ENCODE data around the gene PCED1B.
"Not testable (repeated sequence)": the region's sequence is repeated elsewhere in the genome, so short reads cannot be mapped to it uniquely, and the experiment has no call there.

The PCED1B gene

GRCh38 chr12:47214001-47214619, 134.7 kb downstream of the PCED1B start:
- no peak for DNase-seq

GRCh38 chr12:47214771-47215170, 135.3 kb downstream of the PCED1B start:
- no peak for DNase-seq

DNA sequence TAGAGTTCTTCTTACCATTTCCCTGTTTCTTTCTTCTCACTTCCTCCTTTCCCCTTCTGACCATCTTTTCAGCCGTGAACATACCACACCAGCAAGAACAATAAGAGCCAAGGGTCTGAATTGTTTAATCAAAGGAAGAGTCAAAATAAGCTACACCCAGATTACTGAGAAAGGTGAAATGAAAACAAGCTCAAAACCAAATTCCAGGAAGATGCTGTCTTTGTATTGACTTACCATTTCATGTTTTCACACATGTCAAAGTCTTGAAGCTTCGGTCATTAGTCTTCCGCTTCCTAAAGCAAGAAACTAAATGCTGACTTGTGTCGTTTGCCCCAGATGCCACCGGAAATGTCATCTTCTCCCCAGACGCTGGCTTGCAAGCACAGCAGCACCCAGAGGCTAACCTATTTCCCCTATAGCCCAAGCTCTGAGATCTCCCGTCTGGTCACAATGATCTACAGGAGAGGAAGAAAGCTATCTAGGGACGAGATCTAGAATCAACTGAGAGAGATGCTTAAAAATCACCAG, 136.8 kb downstream of the PCED1B start:
- peak; percentile 63 to 73 (median 70) for DNase-seq

GRCh38 chr12:47217595-47217869, 138.1 kb downstream of the PCED1B start:
- not testable (repeated sequence) for DNase-seq

DNA sequence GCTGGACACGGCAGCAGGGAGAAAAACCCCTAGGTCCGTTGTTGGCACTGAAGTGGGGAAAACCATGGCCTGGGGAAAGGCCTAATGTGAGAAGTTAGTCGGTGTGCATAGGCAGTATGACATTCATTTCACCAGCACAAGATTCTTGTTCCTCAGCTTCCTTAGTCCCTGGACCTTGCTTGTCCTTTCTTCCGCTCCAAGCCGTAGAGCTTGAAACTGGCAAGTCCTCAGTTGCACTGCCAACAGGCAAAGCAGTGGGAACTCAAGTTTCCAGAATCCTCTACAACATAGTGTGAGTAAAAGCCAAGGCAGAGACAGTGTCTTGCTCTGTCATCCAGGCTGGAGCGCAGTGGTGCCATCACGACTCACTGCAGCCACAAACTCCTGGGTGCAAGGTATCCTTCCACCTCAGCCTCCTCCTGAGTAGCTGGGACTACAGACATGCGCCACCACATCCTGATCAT, 138.8 kb downstream of the PCED1B start:
- peak in 1 of 3 donors; percentile 27 for DNase-seq

GRCh38 chr12:47219243-47219642, 139.8 kb downstream of the PCED1B start:
- DNase-seq = no peak

DNA sequence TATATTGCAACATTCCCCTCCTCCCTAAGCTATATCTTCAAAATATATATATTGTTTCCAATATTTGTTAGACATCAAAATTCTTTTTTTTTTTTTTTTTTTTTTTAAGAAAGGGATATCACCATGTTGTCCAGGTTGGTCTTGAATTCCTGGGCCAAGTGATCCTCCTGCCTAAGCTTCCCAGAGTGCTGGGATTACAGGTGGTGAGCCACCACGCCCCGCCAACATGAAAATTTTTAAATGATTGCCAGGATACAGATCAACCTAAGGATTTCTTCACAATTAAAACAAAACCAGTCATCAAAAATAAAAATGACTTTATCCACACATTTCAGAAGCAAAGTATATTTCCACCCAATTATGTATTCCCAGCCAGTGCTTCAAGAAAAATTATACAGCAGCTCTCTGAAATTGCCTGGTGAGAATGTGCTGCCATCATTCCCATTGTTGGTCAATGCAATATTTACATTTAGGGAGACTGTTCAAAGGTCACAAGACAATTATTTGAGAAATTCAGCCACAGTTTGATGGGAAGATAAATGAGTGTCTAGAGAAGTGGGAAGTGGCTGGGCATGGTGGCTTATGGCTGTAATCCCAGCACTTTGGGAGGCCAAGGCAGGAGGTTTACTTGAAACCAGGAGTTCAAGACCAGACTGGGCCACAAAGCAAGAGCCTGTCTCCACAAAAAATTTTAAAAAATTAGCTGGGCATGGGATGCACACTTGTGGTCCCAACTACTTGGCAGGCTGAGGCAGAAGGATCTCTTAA, 142.0 kb downstream of the PCED1B start:
- DNase-seq = no peak

GRCh38 chr12:47222520-47223030, 143.2 kb downstream of the PCED1B start:
- DNase-seq = no peak

DNA sequence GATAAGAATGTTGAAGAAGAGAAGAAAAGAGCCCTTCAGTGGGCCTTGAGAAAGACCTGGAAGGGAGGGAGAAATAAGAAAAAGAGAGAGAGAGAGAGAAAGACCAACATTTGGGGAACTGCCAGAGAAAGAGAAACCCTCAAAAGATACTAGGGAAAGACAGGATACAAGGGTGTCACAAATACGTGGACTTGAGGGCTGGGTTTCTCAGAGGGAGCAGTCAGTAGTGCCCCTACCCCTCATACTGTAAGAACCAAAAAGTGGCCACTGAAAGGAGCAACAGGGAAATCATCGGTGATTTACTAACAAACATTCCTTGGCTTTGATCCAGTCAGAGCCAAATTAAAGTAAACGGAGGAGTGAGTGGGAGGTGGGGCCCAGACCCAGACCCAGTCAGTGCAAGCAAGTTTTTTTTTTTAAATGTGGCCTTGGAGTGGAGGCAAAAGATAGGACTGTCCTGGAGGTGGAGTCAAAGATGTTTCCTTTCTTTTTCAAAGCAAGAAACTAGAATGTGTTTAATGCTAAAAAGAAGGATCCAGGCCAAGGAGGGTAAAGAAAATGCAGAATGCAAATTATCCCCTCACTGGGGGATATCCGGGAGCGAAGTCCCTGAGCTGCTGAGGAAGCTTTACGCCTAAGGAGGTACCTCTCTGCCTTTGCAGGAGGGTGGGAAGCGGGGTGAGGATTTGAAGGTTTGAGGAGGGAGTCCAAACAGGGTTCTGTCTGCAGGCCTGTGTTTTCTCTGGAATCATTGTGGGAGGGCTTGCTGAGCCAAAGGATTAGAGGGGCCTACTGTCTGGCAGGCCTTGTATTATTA, 143.8 kb downstream of the PCED1B start:
- no peak for DNase-seq

DNA sequence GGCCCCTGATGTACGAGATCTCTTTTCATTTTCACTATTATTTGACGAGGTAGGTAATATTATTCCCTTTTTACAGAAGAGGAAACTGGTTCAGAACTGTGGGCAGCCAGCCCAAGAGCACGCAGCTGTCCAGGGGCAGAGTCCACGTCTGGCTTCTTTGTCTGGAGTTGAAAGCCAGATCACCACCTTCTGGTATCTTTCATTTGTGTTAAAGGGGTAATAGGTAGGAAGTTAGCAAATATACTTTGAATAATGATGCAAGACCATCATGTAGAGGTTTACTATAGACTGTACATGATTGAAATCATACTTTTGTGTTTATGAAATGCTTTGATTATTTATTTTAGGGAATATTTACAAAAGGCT, 144.4 kb downstream of the PCED1B start:
- DNase-seq = peak in 2 of 3 donors; percentile 22 to 23

DNA sequence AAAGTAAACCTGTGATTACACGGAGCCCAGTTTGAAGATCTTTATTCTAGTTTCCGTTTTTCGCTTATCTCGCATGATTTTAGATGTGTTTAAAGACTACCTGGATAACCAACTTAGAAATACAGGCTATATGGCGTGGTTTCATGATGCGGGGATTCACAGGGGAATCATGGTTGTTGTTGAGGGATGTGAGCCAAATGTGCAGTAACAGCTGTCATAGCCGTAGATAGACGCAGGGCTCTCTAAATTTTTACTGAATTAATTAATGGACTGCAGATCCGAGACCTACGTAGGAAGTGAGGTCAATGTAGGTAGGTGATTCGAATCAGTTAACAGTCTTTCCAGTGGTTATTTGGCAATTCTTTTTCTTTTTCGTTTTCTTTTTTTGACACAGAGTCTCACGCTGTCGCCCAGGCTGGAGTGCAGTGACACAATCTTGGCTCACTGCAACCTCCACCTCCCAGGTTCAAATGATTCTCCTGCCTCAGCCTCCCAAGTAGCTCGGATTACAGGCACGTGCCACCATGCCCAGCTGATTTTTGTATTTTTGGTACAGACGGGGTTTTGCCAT, 145.2 kb downstream of the PCED1B start:
- DNase-seq = no peak

DNA sequence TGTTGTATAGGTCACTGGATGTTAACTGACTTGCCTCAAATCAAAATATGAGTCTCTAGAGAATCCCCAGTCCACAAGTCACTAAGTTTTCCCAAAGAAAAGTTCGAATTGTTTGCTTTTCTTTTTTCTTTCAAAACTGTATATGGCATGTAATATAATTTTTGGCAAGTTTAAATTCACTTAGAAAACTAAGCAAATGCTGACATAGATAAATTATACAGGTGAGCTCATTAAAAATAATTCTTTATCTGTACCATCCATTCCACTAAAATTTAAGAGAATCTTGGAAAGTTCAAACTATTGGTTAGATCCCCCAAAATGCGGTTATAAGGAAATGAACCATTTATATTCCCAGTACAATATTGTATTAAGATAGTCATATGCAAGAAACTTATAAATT, 145.9 kb downstream of the PCED1B start:
- no peak for DNase-seq

GRCh38 chr12:47226199-47226598, 146.8 kb downstream of the PCED1B start:
- DNase-seq = no peak

GRCh38 chr12:47228802-47229201, 149.4 kb downstream of the PCED1B start:
- no peak for DNase-seq

DNA sequence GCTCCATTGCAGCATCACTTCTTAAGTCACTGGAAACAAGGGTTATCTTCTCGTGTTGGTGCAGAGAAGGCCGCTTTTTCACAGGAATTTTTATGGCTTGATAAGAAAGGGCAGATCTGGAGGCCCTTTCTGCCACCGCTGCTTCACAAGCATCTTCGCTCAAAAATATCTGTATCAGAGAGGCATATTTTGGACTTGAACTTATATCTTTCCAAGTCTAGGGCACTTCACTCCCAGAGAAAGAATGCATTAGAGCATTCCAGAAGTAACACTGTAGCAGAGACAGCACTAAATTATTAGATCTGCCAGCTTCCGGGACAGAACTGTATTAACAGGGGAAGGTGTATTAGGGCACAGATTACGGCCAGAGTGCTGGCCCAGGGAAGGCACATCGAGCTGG, 152.0 kb downstream of the PCED1B start:
- no peak for DNase-seq

DNA sequence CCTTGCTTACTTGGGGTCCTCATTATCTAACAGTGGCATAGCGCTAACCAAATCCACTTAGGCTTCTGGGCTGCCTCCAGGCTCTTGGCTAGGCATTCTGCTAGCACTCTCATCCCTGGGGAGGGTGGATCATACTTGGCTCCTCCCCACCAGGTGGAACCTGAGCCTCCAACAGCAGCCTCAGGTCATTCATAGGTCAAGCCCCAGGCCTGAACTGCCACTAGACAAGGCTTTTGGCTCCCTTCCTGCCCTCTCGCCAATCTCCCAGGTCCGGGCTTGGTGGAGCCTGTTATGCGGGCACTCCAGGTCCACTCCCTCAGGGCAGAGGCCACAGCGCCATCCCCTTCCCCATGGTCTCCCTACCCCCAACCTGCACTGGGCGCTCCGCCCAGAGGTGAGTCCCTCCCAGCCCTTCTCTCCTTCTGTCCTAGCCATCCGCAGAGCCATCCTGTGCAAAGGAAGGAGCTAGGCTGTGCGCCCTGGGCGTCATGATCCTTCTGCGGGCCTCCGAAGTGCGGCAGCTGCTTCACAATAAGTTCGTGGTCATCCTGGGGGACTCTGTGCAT, 155.2 kb downstream of the PCED1B start:
- no peak for DNase-seq

DNA sequence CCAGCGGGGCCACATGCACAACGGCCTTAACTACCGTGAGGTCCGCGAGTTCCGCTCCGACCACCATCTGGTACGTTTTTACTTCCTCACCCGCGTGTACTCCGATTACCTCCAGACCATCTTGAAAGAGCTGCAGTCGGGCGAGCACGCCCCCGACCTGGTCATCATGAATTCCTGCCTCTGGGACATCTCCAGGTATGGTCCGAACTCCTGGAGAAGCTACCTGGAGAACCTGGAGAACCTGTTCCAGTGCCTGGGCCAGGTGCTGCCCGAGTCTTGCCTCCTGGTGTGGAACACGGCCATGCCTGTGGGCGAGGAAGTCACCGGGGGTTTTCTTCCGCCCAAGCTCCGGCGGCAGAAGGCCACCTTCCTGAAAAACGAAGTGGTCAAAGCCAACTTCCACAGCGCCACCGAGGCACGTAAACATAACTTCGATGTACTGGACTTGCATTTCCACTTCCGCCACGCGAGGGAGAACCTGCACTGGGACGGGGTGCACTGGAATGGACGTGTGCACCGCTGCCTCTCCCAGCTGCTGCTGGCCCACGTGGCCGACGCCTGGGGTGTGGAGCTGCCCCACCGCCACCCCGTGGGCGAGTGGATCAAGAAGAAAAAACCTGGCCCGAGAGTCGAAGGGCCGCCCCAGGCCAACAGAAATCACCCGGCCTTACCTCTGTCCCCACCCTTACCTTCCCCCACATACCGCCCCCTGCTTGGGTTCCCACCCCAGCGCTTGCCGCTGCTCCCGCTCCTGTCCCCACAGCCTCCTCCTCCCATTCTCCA, 156.0 kb downstream of the PCED1B start:
- no peak for DNase-seq

DNA sequence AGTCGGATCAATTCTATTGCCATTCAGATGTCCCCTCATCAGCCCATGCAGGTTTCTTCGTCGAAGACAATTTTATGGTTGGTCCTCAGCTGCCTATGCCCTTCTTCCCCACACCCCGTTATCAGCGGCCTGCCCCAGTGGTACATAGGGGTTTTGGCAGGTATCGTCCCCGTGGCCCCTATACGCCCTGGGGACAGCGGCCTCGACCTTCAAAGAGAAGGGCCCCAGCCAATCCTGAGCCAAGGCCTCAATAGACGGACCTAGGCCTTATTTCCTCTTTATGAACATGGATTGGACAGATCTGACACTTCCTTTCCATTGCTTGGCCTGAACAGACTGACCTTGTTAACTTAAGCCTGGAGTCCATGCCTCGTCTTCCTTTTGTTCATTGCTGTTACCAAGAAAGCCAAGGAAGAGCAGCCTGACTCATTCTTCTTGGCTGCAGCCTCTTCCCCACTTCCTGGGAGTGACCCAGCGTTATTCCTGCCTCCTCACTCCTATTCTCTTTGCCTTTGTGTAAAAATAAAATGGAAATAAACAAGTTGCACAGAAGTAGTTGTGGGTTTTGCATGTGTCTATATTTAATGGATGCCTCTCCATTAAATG, 156.8 kb downstream of the PCED1B start:
- no peak for DNase-seq

- no peak for DNase-seq
Observed at GRCh38 chr12:47237751-47238211, 158.4 kb downstream of the PCED1B start.

GRCh38 chr12:47238669-47239114, 159.3 kb downstream of the PCED1B start:
- DNase-seq = no peak

DNA sequence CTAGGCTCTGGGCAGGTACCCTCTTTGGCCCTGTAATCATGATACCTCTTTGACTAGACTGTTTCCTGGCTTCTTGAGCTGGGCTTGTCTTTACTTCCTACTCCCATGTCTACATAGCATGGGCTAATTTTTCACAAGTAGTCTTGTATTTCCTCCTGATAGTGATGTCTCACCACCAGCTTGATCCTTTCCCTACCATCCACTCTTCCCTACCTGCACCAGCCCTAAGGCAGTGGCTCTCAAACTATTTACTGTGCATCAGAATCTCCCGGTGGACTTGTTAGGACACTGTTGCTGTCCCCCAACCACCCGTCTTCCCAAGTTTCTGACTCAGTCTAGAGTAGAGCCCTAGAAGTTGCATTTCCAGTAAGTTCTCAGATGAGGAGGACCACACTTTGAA, 163.0 kb downstream of the PCED1B start:
- no peak for DNase-seq

All from suppressor macrophage treated with lipopolysaccharide for 1 hour (primary cell).